NB4 (cell line): ENCODE data around the gene TJAP1.

Experiments
- CTCF ChIP-seq: IDR thresholded peaks from one replicate; pipeline ENCODE4 v1.5.1; 2012; ENCODE audit warnings: low read depth, low read length
- MYC ChIP-seq: IDR thresholded peaks from 2 replicates; pipeline ENCODE4 v1.6.1; 2011; ENCODE audit warnings: low read depth, low read length
- POLR2A ChIP-seq: IDR thresholded peaks from 2 replicates; pipeline ENCODE4 v1.6.1; 2011; ENCODE audit warnings: mild to moderate bottlenecking; ENCODE audit not compliant: insufficient read length; ENCODE audit errors: extremely low read depth
- TF ChIP-seq, protein P1 (sequence below): IDR thresholded peaks from 2 replicates; pipeline ENCODE4 v1.6.1; 2011; ENCODE audit warnings: low read depth, low read length

GRCh38 chr6:43523284-43523683, 45.9 kb downstream of the TJAP1 start:
- no peak for TF ChIP-seq CTCF
- TF ChIP-seq, protein P1, sequence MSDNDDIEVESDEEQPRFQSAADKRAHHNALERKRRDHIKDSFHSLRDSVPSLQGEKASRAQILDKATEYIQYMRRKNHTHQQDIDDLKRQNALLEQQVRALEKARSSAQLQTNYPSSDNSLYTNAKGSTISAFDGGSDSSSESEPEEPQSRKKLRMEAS: no peak
- no peak for TF ChIP-seq POLR2A
- no peak for TF ChIP-seq MYC
